Measurements from ENCODE around the gene C19orf53.
A peak's percentile ranks its signal among the peaks of the same experiment; 100 is the strongest.
"Not testable (repeated sequence)": the region's sequence is repeated elsewhere in the genome, so short reads cannot be mapped to it uniquely, and the experiment has no call there.

C19orf53 gene

DNA sequence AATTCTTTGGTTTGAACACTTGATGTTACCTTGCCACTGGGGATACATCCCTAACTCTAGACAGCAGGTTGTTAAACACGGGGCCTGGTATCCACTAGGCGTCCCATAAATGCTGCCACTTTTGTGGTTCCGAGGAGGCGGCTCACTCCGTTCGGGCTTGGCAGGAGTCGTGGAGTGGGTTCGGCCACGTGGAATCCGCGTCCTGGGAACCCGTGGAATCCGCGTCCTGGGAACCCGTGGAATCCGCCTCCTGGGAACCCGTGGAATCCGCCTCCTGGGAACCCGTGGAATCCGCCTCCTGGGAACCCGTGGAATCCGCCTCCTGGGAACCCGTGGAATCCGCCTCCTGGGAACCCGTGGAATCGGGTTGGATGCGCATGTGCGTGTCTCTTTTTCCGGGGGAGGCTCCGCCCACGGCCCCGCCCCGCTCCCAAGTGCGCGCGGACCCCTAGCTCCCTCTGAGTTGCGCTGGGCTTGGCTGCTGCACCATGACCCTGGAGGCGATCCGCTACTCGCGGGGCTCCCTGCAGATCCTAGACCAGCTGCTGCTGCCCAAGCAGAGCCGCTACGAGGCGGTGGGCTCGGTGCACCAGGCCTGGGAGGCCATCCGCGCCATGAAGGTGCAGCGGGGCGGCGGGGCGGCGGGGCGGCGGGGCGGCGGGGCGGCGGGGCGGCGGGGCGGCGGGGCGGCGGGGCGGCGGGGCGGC is 10.0 kb upstream of the C19orf53 start, which contains the start of gene MRI1:
TSS of gene MRI1 (plus strand) at position 422 of the 707 bp plus-strand sequence. CDS start at position 489, 67 bp downstream.
- peak in 1 of 2 experiments; percentile 26 for DNase-seq

DNA sequence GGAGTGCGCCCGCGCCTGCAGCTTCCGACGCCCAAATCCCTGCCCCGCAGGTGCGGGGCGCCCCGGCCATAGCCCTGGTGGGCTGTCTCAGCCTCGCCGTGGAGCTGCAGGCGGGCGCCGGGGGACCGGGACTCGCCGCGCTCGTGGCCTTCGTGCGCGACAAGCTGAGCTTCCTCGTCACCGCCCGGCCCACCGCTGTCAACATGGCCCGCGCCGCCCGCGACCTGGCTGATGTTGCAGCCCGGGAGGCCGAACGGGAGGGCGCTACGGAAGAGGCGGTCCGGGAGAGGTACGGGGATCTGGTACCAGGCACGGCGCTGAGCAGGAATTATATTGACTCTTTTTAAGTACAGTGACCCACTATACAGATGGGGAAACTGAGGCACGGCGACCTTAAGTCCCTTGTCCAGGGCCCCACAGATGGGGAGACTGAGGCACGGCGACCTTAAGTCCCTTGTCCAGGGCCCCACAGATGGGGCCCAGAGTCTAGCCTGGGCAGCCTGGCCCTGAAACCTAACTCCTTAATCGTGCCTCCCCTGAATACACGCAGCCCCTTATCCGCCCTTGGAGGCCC is 9.3 kb upstream of the C19orf53 start:
- DNase-seq: no peak

DNA sequence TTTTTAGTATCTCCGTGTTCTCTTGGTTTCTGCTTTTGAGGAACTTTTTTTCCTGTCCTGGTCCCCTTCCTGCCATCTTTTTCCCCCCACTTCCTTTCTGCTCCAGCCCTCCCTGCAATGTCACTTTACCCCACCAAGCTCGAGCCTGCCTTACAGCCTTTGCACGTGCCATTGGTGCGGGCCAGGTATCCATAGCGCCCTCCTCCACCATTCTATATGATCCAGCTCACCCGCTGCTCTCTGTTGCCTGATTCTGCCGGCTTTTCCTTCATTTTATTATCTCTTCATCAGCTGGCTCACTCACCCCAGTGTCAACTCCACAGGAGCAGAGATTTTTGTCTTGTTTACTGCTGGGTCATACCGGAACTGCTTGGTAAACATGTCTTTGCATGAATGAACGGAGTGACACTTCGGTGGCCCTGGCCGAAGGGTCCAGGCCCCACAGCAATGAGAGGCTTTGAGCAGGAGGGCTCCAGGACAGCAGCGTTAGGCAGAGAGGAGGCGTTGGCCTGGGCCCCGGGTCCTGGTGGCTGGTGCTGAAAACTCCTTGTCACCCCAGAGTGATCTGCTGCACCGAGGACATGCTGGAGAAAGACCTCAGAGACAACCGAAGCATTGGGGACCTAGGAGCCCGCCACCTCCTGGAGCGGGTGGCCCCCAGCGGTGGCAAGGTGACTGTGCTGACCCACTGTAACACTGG is 8.7 kb upstream of the C19orf53 start:
- no peak for DNase-seq

DNA sequence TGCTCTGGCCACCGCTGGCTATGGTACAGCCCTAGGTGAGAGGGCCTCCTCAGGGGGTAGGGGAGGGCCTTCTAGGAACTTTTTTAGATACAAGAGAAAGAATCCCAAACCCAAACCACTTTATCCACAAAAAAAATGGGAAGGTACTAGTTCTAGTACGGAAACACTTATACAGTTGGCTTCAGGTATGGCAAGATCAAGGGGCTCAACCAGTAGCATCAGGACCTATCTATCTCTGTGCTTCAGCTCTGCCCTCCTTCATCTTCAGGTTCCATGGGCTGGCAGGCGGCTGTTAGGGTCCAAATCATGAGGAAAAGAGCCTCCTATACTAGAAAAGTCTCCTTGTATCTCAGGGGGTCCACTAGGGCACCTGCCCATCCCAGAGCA is 8.2 kb upstream of the C19orf53 start:
- no peak for DNase-seq

DNA sequence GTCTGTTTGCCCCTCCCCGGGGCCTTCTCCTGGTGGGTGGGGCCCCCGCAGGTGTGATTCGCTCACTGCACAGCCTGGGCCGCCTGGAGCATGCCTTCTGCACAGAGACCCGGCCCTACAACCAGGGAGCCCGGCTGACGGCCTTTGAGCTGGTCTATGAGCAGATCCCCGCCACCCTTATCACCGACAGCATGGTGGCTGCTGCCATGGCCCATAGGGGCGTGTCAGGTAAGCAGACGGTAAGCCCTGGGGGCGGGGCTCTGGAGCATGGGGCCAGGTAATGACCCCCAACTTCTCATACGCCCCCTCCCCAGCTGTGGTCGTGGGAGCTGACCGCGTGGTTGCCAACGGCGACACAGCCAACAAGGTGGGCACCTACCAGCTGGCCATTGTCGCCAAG is 5.7 kb upstream of the C19orf53 start:
- DNase-seq: no peak

DNA sequence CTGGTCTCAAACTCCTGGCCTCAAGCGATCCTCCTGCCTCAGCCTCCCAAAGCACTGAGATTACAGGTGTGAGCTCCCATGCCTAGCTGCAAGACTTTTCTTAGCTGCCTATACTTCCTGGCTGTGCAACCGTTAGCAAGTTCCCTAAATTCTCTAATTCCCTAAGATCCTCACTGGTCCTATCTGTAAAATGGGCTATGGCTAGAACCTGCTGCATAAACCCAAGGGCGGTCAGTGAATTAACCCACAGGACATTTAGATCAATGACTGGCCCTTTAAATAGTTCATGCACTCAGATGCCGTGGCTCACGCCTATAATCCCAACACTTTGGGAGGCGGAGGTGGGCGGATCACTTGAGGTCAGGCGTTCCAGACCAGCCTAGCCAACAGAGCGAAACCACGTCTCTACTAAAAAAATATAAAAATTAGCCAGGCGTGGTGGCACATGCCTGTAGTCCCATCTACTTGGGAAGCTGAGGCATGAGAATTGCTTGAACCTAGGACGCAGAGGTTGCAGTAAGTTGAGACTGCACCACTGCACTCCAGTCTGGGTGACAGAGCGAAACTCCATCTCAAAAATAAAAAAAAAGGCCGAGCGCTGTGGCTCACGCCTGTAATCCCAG is 4.1 kb upstream of the C19orf53 start:
- DNase-seq: no peak

DNA sequence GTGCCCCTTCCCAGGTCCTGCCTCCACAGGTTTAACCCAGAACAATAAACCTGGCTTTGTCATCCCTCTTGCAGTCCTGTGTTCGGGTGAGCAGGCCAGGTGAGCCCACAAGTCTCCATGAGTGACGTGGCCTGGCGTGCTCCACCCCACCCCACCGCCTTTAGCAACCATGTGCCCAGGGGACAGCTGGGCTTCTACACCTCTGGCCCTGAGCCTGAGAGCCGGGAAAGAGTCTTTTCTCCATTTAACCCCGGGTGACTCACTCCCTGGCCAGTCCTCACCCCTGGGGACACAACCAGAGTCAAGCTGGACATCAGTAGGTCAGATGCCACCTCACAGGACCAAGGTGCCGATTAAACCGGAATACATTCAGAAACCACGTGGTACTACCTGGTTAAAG is 4.1 kb downstream of the C19orf53 start:
- no peak for DNase-seq

DNA sequence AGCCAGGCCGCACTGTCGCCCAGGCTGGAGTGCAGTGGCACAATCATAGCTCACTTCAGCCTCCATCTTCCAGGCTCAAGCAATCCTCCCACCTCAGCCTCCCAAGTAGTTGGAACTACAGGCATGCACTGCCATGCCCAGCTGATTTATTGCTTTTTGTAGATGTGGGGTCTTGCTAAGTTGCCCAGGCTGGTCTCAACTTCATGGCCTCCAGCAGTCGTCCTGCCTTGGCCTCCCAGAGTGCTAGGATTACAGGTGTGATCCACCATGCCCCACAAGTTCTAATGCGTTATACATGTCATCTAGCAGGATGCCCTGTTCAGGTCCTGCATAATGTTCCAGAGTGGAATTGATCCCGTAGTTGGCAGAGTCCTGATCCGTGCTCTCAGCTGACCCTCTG is 4.6 kb downstream of the C19orf53 start:
- DNase-seq: no peak

DNA sequence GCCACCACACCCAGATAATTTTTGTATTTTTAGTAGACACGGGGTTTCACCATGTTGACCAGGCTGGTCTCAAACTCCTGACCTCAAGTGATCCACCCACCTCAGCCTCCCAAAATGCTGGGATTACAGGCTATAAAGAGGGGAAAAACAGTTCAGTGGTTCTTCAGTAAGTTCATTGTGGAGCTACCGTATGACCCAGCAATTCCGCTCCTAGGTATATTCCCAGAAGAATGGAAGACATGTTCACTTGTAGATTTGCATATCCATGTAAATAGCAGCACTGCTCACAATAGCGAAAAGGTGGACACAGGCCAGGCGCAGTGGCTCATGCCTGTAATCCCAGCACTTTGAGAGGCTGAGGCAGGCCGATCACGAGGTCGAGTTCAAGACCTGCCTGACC is 5.5 kb downstream of the C19orf53 start:
- DNase-seq: not testable (repeated sequence)

DNA sequence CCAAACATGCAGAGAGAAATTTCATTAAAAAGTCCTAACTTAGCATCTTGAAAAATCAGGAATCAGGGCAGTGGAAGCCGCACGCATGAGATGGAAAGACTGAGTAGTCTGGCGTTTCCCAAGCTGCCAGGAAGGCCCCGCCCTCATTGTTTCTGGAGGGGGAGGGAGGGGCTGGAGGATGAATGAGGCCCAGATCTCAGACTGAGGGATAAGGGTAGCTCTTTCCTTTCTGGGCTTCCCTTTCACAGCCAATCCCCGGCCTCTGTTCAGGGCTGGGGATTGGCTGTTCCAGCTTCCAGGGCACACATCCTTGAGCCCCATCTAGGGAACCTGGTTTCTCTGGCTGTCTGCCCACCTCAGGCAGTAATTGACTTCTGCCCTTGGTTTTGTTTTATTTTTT is 7.3 kb downstream of the C19orf53 start:
- no peak for DNase-seq

DNA sequence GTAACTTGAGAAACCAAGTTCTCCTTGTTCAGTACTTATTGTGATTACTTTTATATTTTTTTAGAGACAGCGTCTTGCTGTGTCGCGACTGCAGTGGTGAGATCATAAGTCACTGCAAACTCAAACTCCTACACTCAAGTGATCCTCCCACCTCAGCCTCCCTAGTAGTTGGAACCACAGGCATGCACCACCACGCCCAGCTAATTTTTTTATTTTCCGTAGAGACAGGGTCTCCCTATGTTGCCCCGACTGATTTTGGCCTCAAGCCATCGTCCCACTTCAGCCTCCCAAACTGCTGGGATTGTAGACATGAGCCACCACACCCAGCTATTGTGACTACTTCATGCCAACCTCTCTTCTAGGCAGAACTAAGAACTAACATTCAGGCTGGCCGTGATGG is 8.3 kb downstream of the C19orf53 start:
- DNase-seq: no peak

DNA sequence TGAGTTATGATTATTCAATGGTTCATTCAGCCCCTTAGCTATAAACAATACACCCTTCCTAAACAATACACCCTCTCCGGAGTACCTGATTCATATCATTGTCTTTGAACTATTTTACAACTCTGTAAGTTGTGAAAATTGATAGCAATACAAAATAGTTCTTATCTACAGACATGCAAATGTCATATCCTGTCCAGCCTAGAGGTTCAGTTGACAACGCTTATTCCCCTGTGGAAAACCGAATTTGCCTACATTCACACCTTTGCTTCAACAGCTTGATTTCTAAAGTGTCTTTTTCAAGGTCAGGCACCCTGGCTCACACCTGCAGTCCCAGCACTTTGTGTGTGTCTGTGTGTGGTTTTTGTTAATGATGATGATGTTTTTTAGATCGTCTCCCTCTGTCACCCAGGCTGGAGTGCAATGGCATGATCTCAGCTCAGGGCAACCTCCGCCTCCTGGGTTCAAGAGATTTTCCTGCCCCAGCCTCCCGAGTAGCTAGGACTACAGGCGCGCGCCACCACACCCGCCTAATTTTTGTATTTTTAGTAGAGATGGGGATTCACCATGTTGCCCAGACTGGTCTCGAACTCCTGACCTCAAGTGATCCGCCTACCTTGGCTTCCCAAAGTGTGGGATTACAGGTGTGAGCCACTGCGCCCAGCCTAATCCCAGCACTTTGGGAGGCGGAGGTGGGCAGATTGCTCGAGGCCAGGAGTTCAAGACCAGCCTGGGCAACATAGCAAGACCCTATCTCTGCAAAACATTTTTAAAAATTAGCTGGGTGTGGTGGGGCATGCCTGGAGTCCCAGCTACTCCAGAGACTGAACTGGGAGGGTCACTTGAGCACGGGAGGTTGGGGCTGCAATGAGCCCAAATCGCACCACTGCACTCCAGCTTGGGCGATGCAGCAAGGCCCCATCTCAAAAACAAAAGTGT is 9.6 kb downstream of the C19orf53 start:
- DNase-seq: no peak

DNA sequence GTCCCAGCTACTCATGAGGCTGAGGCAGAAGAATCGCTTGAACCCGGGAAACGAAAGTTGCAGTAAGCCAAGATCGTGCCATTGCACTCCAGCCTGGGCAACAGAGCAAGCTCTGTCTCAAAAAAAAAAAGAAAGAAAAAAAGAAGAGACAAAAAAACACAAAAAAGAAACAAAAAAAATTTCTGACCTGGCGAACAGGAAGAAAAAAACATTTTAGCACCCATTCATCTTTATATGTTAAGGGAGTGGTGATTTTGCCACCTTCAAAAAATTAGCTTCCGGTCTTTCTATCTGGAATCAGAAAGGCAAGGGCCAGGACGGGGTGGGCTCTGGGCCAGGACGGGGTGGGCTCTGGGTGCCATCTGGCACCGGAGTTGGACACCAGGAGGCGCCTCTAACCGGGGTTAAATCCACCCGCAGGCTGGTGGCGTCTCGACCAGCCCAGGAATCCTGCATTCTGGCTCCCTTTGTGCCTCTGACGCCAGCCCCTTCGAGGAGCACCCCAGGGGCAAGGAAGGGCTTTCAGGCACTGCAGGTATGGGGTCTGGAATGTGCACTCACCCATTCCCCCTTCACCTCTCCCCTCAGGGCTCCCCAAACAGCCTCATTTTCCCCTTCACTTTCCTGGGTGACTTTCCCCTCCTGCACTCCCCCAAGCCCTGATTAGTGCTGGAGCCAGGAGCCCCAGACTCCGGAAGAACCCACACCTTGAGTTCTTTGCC is 10.6 kb downstream of the C19orf53 start:
- no peak for DNase-seq

DNA sequence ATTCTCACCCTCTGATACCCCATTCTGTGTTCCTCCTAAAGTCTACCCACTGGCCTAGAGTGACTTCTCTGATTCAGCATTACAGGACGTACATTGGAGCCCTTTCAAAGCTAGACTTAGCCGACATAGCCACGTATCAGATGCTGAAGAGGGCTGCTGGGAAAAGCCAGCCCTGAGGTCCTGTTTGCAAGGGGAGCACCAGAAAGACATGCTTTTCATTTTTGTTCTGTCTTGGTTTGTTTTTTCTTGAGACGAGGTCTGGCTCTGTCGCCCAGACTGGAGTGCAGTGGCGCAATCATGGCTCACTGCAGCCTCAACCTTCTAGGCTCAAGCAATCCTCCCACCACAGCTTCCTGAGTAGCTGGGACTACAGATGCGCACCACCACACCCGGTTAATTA is 14.7 kb downstream of the C19orf53 start:
- DNase-seq: no peak

DNA sequence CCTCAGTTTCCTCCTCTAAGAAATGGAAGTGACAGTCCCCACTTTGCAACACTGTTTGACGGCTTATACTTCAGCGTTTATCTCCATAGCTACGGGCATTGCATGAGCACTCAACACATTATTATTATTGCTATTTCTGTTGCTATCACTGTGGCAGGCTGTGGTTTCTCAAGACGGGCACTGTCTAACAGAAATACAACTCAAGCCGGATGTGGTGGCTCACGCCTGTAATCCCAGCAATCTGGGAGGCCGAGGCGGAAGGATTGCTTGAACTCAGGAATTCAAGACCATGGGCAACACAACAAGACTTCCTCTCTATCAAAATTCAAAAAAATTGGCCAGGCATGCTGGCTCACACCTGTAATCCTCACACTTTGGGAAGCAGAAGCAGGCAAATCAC is 16.1 kb downstream of the C19orf53 start:
- no peak for DNase-seq

DNA sequence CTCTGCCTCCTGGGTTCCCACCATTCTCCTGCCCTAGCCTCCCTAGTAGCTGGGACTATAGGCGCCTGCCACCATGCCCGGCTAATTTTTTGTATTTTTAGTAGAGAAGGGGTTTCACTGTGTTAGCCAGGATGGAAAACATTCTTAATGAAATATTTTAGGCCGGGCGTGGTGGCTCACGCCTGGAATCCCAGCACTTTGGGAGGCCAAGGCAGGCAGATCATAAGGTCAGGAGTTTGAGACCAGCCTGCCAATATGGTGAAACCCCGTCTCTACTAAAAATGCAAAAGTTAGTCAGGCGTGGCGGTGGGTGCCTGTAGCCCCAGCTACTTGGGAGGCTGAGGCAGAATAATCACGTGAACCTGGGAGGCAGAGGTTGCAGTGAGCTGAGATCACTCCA is 19.1 kb downstream of the C19orf53 start:
- DNase-seq: not testable (repeated sequence)

DNA sequence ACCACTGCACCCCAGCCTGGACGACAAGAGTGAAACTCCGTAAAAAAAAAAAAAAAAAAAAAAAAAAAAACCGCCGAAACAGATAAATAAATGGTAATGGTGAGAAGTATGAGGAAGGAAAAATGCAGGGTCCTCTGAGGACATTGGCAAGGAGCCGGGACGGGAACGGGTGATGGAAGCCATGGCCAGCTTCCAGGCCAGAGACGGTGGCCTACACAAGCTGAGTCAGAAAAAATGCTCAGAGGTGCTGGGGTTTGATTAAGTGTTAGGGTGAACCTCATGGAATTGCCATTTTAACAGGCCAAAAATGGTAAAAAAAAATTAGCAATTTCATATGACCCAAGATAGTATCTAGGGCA is 20.1 kb downstream of the C19orf53 start:
- DNase-seq: no peak

DNA sequence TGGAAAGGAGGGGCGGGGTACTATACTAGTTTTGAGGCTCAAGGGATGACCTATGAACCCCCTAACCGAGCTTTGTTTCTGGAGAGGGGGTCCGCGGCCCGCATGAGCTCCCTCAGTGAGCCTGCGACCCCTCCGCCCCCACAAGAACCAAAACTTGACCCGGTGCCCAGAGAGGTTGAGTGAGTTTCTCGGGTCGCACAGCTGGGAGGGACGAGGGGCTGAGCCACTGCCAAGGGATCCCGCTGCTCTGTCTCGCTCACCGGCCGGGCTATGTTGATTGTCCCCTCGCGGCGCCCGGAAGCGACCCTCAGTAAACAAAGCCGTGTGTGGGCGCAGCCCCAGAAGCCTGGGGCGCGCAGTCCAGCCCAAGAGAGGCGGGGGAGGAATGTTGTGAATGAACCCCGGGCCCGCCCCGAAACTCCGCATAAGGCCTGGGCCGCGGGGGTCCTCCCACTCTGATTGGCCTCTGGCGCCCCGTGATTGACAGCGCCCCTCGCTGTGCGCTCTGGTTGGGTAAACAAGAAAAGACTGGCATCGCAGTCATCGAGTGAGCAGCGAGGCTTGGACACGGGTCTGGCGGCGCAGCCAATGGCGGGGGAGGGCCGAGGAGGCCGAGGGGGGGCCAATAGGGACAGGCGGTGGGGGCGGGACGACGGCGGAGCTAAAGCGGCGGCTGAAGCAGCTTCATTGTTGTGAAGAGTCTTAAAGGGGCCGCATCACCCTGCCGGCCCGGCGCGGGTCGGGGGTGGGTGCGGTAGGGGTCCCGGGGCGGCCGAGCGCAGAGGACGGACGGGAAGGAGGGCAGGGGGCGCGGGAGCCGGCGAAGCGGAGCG is 20.7 kb downstream of the C19orf53 start, which contains the start of gene ZSWIM4:
TSS of gene ZSWIM4 (plus strand) at position 687 of the 833 bp plus-strand sequence. CDS start 206 bp downstream, outside the sequence.
- DNase-seq: peak; percentile 84 to 94

DNA sequence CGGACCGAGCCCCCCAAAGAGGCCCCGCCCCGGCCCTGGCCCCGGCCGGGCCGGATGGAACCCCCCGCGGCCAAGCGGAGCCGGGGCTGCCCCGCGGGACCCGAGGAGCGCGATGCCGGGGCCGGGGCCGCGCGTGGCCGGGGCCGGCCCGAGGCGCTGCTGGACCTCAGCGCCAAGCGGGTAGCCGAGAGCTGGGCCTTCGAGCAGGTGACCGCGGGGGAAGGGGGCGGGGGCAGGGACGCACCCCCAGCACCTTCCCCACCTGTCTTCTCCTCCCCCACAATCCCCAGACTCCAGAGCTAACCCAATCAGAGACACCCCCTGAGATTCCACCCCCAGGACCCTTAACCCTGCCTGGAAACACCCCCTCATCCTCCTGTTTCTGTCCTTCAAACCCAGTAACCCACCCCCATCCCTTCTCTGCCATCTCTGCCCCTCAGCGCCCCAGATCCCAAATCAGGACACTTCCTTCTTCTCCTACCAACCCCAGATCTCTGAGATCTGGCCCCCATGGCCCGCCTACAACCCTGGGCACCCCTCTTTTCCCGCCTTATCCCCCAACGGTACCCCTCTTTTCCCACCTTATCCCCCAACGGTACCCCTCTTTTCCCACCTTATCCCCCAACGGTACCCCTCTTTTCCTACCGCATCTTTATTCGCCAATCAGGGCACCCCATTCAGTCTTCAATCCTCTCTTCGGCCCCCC is 21.5 kb downstream of the C19orf53 start:
- no peak for DNase-seq
